Caki2 (cell line): ENCODE data around the gene ZNF644. TPM values are rescaled to one million over a fixed set of nuclear protein-coding genes. Genes with fewer than 3 reads are reported as not detected.
A peak's percentile ranks its signal among the peaks of the same experiment; 100 is the strongest.
"Not testable (repeated sequence)": the region's sequence is repeated elsewhere in the genome, so short reads cannot be mapped to it uniquely, and the experiment has no call there.

Experiments used
- DNase-seq: peaks from one replicate; pipeline ENCODE4 v3.0.0-alpha.2; 2015; ENCODE audit warnings: low read depth
- in situ Hi-C: cut with HindIII; loops from 2 replicates; pipeline ENCODE4 v1.10.0; 2016; ENCODE audit warnings: low sequenced_read_pairs, low pct_unique_long_range_greater_than_20kb, mixed read lengths
- total RNA-seq: library from RNA; depleted of rRNA; stranded (reverse); fragments of >200 nt; shearing (Covaris generic); gene quantifications from 2 replicates; pipeline ENCODE4 v1.2.3, GENCODE V29; 2014; ENCODE audit warnings: low replicate concordance

Gene ZNF644
- total RNA-seq, 1 experiment from 2014 or later = 9.5 TPM

- DNase-seq = no peak
- in situ Hi-C loops = no loop called here
Measured at GRCh38 chr1:90902672-90903071, 119.2 kb downstream of the ZNF644 start.

GRCh38 chr1:90899263-90899662, 122.6 kb downstream of the ZNF644 start:
- no peak for DNase-seq
- in situ Hi-C loops = no loop called here

- DNase-seq, in situ Hi-C loops: not testable (repeated sequence)
Measured at GRCh38 chr1:90893679-90894078, 128.2 kb downstream of the ZNF644 start.

- DNase-seq, in situ Hi-C loops: not testable (repeated sequence)
Measured at GRCh38 chr1:90892884-90893283, 129.0 kb downstream of the ZNF644 start.

GRCh38 chr1:90892196-90892595, 129.6 kb downstream of the ZNF644 start:
- in situ Hi-C loops, DNase-seq: not testable (repeated sequence)

GRCh38 chr1:90891756-90892155, 130.1 kb downstream of the ZNF644 start:
- in situ Hi-C loops, DNase-seq: not testable (repeated sequence)

- DNase-seq = no peak
- in situ Hi-C loops = no loop called here
Measured at GRCh38 chr1:90882221-90882620, 139.6 kb downstream of the ZNF644 start.

- no peak for DNase-seq
- in situ Hi-C loops = no loop called here
Measured at GRCh38 chr1:90881034-90881433, 140.8 kb downstream of the ZNF644 start.

- in situ Hi-C loops = no loop called here
- peak; percentile 4 for DNase-seq
Measured at GRCh38 chr1:90879281-90879680, 142.6 kb downstream of the ZNF644 start.

- in situ Hi-C loops = no loop called here
- DNase-seq = no peak
Measured at GRCh38 chr1:90876101-90876500, 145.7 kb downstream of the ZNF644 start.
